GM18511 (cell line): ENCODE measurements around the gene COL25A1.
"Not testable (repeated sequence)": the region's sequence is repeated elsewhere in the genome, so short reads cannot be mapped to it uniquely, and the experiment has no call there.

Source experiments
- ATAC-seq: cut with Tn5 transposase; IDR thresholded peaks from one replicate; pipeline ENCODE4 v1.9.1; 2021; ENCODE audit warnings: mild to moderate bottlenecking, moderate library complexity; ENCODE audit not compliant: unreplicated experiment

COL25A1 gene

DNA sequence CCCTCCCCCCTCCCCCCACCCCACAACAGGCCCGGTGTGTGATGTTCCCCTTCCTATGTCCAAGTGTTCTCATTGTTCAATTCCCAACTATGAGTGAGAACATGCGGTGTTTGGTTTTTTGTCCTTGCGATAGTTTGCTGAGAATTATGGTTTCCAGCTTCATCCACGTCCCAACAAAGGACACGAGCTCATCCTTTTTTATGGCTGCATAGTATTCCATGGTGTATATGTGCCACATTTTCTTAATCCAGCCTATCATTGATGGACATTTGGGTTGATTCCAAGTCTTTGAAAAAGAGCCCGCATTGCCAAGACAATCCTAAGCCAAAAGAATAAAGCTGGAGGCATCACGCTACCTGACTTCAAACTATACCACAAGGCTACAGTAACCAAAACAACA lies 231.8 kb downstream of the COL25A1 start:
- ATAC-seq: not testable (repeated sequence)

DNA sequence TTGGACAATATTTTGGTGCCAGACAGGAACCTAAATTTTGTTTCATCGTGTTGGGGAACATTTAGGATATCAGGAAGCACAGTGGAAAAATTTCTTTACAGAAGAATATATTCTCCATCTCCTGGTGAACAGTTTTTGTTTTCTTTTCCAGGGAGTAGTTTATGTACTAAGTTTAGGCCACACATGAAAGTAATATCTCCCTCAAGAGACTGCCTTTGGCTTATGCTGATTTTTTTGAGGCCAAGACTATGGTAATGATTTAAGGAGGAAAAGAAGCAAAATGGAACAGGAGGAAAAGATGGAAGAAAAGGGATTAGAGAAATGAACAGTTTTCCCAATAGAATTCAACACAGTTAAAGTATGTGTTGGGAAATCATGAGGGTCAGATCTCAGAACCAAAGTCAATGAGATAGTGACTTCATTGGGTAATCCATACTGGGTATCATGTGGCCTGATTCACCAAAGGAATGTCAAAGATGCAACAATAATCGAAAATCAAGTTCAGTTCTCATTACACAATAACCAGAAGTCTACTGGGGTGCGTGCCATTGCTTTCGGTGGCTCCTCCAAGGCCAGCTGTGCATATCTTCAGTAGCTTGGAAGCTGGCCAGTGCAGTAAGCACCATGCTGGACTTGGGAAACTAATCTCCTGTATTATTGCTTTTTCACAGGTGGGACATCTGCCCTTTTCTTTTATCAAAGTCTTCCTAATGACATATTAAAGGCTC lies 234.8 kb downstream of the COL25A1 start:
- no peak for ATAC-seq

DNA sequence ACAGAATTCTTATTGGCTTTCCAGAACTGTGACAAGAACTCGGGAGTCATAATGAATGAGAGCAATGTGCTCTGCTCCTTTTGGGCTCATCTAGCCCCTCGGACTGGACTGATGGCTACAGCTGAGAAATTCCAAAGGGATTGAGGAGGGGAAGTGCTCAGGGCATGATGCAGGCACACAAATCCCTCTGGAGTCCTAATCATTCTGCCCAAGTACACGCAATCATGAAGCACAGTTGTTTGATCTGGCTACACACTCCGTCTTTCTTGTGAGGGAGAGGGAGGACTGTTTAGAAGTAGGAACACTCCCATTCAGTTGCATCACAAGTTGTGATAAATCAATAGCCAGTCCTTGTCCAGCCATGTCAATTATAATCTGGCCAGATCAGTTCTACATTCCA lies 237.5 kb downstream of the COL25A1 start:
- no peak for ATAC-seq

DNA sequence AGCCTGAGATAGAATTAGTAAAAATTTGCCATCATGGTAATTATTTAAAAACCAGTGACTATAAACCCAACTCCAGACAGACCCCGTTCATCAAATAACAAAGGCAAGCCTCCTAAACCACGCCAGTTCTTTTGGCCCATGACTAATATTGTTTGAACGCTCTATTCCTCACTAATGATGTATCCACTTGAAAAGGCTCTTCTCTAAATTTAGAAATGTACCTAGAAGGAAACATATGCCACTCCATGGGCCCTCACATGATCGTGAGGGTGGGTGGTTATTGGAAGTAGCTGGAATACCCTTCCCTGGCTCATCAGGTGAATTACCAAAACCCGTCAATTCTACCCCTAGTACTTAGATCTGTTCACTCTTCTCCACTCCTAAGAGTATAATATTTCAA lies 249.2 kb downstream of the COL25A1 start:
- ATAC-seq: no peak

DNA sequence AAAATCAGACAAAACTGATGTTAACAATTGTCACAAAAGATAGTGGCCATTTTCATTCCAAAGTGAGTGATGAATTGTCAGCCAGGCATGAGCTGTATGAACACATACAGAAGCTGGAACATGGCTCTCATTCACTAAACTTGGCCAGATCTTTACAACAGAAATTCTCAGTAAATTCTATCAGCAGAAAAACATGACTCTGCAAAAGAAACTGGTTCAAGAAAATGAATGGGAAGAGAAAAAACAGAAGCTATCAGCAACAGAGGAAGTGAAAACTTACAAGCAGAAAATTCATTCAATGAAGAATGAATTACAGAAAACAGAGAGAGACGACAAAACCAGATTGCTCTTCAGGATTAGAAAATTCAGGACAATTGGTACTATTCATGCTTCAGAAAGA lies 249.6 kb downstream of the COL25A1 start:
- no peak for ATAC-seq

DNA sequence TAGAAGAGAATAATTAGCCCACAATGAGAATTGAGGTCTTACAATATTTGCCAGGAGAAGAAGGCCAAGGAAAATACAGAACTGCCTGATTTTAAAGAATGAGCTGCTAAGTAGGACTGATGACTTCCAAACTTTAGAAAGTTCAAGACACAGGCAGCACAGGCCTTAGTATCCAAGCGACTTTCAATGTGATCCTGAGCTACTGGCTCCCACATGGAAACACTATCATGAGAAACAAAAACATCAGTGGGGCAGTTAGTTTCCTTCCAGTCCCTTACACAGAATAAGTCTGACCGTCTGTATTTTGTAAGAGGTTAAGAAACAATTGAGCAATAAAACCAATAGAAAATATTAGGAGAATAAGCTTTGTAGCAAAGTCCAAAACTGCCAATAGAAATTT lies 251.4 kb downstream of the COL25A1 start:
- no peak for ATAC-seq

DNA sequence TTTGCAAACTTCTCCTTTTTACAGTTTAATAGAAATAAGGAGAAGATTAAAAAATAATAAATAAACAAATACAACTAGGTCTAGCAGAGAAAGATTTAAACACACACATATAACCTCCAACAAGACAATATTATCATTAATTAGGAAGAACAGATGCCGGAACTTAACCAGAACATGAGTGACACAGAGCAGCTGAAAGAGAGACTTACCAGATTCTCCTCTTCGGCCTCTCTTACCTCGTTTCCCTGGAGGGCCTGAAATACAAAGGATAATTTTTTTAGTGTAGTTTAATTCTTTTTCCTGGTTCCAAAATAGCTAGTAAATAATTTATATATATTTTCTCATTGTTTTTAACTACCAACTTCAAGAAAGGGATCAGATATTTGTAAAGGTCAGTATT lies 252.5 kb downstream of the COL25A1 start:
- no peak for ATAC-seq

DNA sequence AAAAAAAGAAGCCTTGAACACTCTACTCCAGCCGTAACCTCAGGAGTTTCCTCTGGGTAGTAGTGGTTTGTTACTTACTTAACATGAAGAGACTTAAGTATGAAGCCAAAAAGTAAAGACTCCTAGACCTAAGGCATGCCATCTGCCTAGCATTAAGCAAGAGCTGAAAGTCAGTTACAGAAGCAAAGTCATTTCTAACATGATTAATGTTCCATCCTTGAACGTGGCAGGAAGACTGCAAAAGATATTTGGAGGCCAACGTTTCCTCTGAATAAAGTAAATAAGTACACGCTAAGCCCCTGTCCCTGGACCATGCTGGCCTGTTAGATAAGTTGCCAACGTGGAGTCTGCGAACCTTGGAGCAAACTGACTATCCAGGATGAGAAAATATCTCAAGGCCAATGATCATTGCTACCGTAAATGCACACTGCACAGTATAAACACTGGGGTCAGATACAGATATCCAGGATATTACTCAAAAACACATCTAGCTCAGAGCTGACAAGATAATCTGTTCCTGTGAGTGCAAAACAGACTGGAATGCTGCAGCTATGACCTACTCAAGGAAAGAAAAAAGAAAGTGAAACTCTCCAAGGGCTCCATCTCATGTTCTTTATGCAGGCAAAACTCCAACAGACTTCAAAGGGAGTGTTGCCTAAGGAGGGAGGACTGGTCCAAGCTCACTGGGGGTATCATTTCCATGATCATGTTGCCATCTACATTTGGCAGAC lies 255.8 kb downstream of the COL25A1 start:
- no peak for ATAC-seq

GRCh38 chr4:109044431-109044830 lies 258.0 kb downstream of the COL25A1 start:
- no peak for ATAC-seq

DNA sequence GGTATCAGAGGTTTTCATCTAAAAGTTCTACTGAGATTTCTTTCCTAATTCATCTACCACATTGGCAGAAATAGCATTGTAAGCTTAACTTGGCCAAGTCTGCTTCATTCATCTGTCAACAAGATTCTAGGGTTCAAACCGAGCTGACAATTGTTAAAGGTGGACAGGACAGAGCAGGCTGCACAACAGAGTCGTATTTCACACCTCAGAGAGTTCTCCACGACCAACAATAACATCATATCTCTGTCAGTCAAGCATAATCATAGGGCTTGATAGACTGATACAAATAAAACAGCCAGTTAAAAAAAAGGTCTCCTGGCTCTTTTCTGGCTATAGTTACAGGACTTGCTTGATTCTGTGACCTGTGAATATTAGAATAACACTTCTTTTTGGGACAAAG lies 259.2 kb downstream of the COL25A1 start:
- ATAC-seq: no peak

DNA sequence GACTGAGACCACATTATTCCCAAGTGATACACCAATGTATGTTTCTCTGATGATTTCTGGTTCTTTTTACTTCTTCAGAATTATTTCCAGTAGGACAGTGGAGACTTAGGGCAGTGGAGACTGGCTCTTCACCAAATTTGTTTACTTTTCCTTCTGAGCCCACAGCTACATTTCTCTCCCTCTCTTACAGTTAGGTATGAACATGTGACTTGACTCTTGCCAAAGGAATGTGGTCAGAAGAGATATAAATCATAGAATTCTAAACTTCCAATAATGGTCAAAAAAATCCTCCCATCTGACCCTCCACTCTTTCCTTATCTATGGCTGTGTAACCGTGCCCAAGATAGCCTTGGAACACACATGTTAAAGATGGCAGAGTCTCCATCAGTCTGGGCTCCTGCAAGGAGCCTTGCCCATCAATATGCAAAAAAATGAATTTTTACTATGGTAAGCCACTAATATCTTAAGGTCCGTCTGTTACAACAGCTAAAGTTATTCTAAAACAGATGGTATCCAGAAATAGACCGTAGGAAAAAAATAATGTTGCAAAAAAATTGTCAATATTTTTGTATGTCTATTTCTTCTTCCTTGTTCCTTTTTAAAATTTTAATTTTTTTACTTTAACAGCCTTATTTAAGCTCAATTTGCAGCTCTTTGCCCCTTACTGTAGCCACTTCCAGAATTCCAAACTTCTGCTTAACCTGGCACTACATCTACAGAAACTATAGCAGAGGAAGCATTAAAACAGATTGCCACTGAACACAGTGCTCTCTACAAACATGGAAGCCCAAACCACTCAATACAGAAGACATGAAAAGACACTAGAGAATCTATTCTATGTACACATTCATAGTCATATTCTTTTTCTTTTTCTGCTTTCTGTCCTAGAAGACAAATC lies 260.7 kb downstream of the COL25A1 start:
- ATAC-seq: no peak

GRCh38 chr4:109040441-109040840 lies 262.0 kb downstream of the COL25A1 start:
- no peak for ATAC-seq

DNA sequence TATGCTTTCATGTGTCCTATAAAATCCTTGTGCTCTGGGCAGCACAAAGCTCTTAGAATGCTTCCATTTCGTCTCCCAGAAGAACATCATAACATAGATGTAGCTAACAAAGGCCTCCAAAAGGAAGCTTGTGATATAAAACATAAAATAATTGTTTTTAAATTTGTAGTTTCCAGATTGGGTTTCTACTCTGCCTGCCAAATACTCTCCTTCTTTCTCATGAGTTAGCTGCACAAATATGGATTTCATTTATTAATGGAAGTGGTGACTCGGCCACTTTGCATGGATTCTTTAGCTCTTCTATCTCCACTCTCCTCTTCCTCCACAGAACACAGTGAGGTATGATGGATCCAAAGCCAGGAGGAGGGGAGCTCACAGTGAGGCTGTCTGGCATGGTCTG lies 265.4 kb downstream of the COL25A1 start:
- ATAC-seq: no peak

GRCh38 chr4:109033993-109034392 lies 268.5 kb downstream of the COL25A1 start:
- no peak for ATAC-seq

- ATAC-seq: no peak
These were observed 269.8 kb downstream of the COL25A1 start for GRCh38 chr4:109032671-109033070.

DNA sequence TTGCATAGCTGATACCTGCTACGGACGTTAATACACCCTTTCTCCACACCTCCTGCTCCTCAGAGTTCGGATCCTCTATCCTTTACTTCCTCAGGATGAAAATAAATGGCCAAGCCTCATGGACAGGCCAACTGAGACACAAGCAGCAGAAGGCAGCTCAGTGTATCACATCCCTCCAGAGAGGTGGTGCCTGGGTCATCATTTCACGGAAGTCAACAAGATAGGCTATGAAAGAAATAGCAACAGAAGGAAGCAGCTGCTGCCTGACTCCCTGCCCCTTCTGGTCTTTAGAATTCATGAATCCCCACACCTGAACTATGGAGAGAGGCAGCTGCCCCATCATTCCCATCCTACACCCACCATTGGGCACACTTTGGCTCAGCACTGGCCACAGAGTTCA lies 272.5 kb downstream of the COL25A1 start:
- ATAC-seq: no peak

- ATAC-seq: no peak
These were observed 275.4 kb downstream of the COL25A1 start for GRCh38 chr4:109027016-109027500.

GRCh38 chr4:109026588-109026987 lies 275.9 kb downstream of the COL25A1 start:
- ATAC-seq: no peak

DNA sequence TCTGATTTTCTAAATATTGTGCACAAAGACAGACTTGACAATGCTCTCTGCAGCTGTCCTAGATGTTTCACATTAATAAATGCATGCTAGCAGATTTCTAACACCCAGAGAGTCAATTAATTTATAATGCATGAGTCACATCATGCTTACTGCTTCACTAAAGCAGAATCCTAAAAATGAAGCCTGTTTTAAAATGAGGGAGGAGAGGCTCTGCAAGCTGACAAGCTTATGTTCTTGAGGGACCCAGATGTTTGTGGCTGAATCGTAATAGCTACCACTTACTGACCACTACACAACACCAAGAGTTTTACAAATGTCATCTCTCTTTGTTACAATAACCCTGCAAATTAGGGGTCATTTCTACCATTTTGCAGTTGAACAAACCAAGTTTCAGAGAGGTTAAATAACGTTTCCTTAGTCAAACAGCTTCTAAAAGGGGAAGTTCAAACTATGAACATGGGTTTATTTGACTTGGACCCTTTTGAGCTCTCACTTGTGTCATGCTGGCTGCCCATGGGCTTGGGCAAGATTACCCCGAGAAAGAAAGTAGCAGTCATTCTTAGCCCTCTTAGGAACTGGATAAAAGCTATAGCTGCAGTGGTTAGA lies 276.9 kb downstream of the COL25A1 start:
- no peak for ATAC-seq

- no peak for ATAC-seq
These were observed 279.5 kb downstream of the COL25A1 start for GRCh38 chr4:109022961-109023360.

DNA sequence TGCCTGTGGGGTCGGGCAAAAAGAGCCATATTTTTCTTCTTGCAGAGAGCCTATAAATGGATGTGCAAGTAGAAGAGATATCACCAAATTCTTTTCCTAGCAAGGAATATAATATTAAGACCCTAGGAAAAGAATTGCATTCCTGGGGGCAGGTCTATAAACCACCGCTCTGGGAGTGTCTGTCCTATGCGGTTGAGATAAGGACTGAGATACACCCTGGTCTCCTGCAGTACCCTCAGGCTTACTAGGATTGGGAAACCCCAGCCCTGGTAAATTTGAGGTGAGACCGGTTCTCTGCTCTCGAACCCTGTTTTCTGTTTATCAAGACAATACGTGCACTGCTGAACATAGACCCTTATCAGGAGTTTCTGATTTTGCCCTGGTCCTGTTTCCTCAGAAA lies 280.8 kb downstream of the COL25A1 start:
- not testable (repeated sequence) for ATAC-seq
